Vagina (tissue), 2 donors: ENCODE measurements around the gene DIPK1B. TPM values are rescaled to one million over a fixed set of nuclear protein-coding genes. Genes with fewer than 3 reads are reported as not detected.

ENCODE experiments used
- DNase-seq, 2 donors: peaks; one replicate each; pipeline ENCODE4 v3.0.0-alpha.2; 2017; ENCODE audit errors: extremely low spot score in 2 of 2
- H3K27ac ChIP-seq: fragments of 200-600 bp; sonication (generic); one replicate; pipeline ENCODE4 v1.5.1; 2019
- H3K27me3 ChIP-seq: fragments of 200-600 bp; sonication (generic); one replicate; pipeline ENCODE4 v1.5.1; 2019
- H3K36me3 ChIP-seq, 2 donors: fragments of 200-600 bp; sonication (generic); one replicate each; pipeline ENCODE4 v1.5.1; 2017 to 2019
- H3K4me1 ChIP-seq: fragments of 200-600 bp; sonication (generic); one replicate; pipeline ENCODE4 v1.5.1; 2019
- H3K4me3 ChIP-seq, 2 donors: fragments of 200-600 bp; sonication (generic); 1 replicate in 1 of 2; 2 replicates in 1 of 2; pipeline ENCODE4 v1.5.1; 2016 to 2019
- H3K9me3 ChIP-seq: fragments of 200-600 bp; sonication (generic); one replicate; pipeline ENCODE4 v1.5.1; 2019
- CTCF ChIP-seq, 3 experiments: fragments of 450-650 bp in 2 of 3; fragments of 200-600 bp in 1 of 3; sonication (generic) in 1 of 3; IDR thresholded peaks; one replicate each; pipeline ENCODE4 v1.5.1; 2017 to 2019; ENCODE audit warnings: antibody characterized with exemption in 3 of 3, mild to moderate bottlenecking in 2 of 3, moderate library complexity in 2 of 3
- POLR2A ChIP-seq, 2 donors: fragments of 450-650 bp; IDR thresholded peaks; one replicate each; pipeline ENCODE4 v1.6.1; 2017; ENCODE audit warnings: antibody characterized with exemption in 2 of 2, mild to moderate bottlenecking in 2 of 2, moderate library complexity in 2 of 2
- POLR2AphosphoS5 ChIP-seq, 2 donors: sonication (generic); formaldehyde crosslinking; IDR thresholded peaks; one replicate each; pipeline ENCODE4 v1.9.0; 2017; ENCODE audit warnings: antibody characterized with exemption in 2 of 2, mild to moderate bottlenecking in 2 of 2, low read depth in 1 of 2; ENCODE audit not compliant: insufficient read depth in 1 of 2
- intact Hi-C: fragments of 100-400 bp; cut with DNase I; formaldehyde crosslinking; loops from one replicate; pipeline ENCODE4 v1.15.1; 2023
- total RNA-seq: library from RNA; depleted of rRNA; stranded (reverse); fragments of >200 nt; gene quantifications from one replicate; pipeline ENCODE4 v1.2.3, GENCODE V29; 2016

Gene DIPK1B
- 11.5 TPM for total RNA-seq

- intact Hi-C loops: no loop called here
- no peak within 1 kb of the TSS for H3K27ac ChIP-seq
- H3K9me3 ChIP-seq: no peaks in the 10 kb centered on the region
- H3K36me3 ChIP-seq: no peaks in the 10 kb centered on the region
- H3K4me3 ChIP-seq: peak within 1 kb of the TSS; percentile 42 to 48
- no peak for DNase-seq
- peaks cover 3% of the 10 kb centered on the region for H3K27me3 ChIP-seq
- TF ChIP-seq CTCF (IDR thresholded peaks at IDR 0.05): no peak
- TF ChIP-seq POLR2A (IDR thresholded peaks at IDR 0.05): no peak
- no peak for TF ChIP-seq POLR2AphosphoS5 (IDR thresholded peaks at IDR 0.05; ENCODE audit: insufficient read depth in 1 of 2, low read depth in 1 of 2)
- peaks cover 20% of the 10 kb centered on the region for H3K4me1 ChIP-seq
These were observed at the start of gene DIPK1B for GRCh38 chr9:136711751-136712689. TSS of gene DIPK1B (plus strand) at chr9:136712572. CDS start at chr9:136712666, 94 bp downstream.

GRCh38 chr9:136662656-136663581 lies 49.5 kb upstream of the DIPK1B start, which contains the start of gene EGFL7:
TSS of gene EGFL7 (plus strand) at chr9:136662916. CDS start at chr9:136668283, 5,367 bp downstream.
- Histone ChIP-seq H3K27ac (peak within 1 kb of the TSS; percentile 44), H3K36me3 (no peaks in the 10 kb centered on the region), H3K27me3 (peaks cover 4% of the 10 kb centered on the region), H3K9me3 (no peaks in the 10 kb centered on the region), H3K4me3 (peak within 1 kb of the TSS; percentile 43 to 52), H3K4me1 (peaks cover 13% of the 10 kb centered on the region)
- intact Hi-C loops: no loop called here
- peak; percentile 60 to 66 for TF ChIP-seq POLR2AphosphoS5 (IDR thresholded peaks at IDR 0.05; ENCODE audit: insufficient read depth in 1 of 2, low read depth in 1 of 2)
- no peak for TF ChIP-seq CTCF (IDR thresholded peaks at IDR 0.05)
- DNase-seq: no peak

GRCh38 chr9:136664000-136664915 lies 48.1 kb upstream of the DIPK1B start:
- Histone ChIP-seq H3K4me3 (peak overlapping the region; percentile 43 to 52), H3K36me3 (no peaks in the 10 kb centered on the region), H3K27me3 (peaks cover 4% of the 10 kb centered on the region), H3K9me3 (no peaks in the 10 kb centered on the region), H3K4me1 (peaks cover 13% of the 10 kb centered on the region), H3K27ac (no peak overlapping the region)
- intact Hi-C loops: no loop called here
- no peak for DNase-seq
- no peak for TF ChIP-seq POLR2AphosphoS5 (IDR thresholded peaks at IDR 0.05; ENCODE audit: insufficient read depth in 1 of 2, low read depth in 1 of 2)
- no peak for TF ChIP-seq POLR2A (IDR thresholded peaks at IDR 0.05)
- TF ChIP-seq CTCF (IDR thresholded peaks at IDR 0.05): no peak

- Histone ChIP-seq H3K9me3 (no peaks in the 10 kb centered on the region), H3K27me3 (peaks cover 4% of the 10 kb centered on the region), H3K4me1 (peaks cover 13% of the 10 kb centered on the region), H3K4me3 (peak overlapping the region; percentile 43 to 52), H3K36me3 (no peaks in the 10 kb centered on the region), H3K27ac (peak overlapping the region; percentile 39)
- no peak for DNase-seq
- no peak for TF ChIP-seq CTCF (IDR thresholded peaks at IDR 0.05)
- TF ChIP-seq POLR2A (IDR thresholded peaks at IDR 0.05): no peak
- no peak for TF ChIP-seq POLR2AphosphoS5 (IDR thresholded peaks at IDR 0.05; ENCODE audit: insufficient read depth in 1 of 2, low read depth in 1 of 2)
- intact Hi-C loops: loop anchor here (5.0 kb wide), 1 partner anchor 62 kb away; no protein-coding TSS in a partner anchor
These were observed 47.2 kb upstream of the DIPK1B start for GRCh38 chr9:136665111-136665703.
